G401 (cell line): ENCODE measurements around the gene SLC15A5. TPM values are rescaled to one million over a fixed set of nuclear protein-coding genes. Genes with fewer than 3 reads are reported as not detected.

Experiments
- DNase-seq: peaks from one replicate; pipeline ENCODE4 v3.0.0-alpha.2; 2015; ENCODE audit warnings: low spot score
- in situ Hi-C: cut with HindIII; loops from 2 replicates; pipeline ENCODE4 v1.10.0; 2016; ENCODE audit warnings: low sequenced_read_pairs, mixed read lengths
- total RNA-seq: library from RNA; depleted of rRNA; stranded (reverse); fragments of >200 nt; shearing (Covaris generic); gene quantifications from 2 replicates; pipeline ENCODE4 v1.2.3, GENCODE V29; 2014

Gene SLC15A5
- total RNA-seq, 1 experiment from 2014 or later = not detected

- DNase-seq = peak; percentile 68
- in situ Hi-C loops = no loop called here
These were observed 7.5 kb downstream of the SLC15A5 start for GRCh38 chr12:16269946-16270345.

- in situ Hi-C loops = no loop called here
- DNase-seq = no peak
These were observed 11.4 kb downstream of the SLC15A5 start for GRCh38 chr12:16266085-16266484.

GRCh38 chr12:16261944-16262475 is 15.5 kb downstream of the SLC15A5 start:
- in situ Hi-C loops = no loop called here

GRCh38 chr12:16260206-16260605 is 17.3 kb downstream of the SLC15A5 start:
- in situ Hi-C loops = no loop called here

More at GRCh38 chr12:16261944-16262475, 15.5 kb downstream of the SLC15A5 start:
- no peak for DNase-seq

GRCh38 chr12:16258963-16259362 is 18.5 kb downstream of the SLC15A5 start:
- no peak for DNase-seq
- in situ Hi-C loops = no loop called here

More at GRCh38 chr12:16260206-16260605, 17.3 kb downstream of the SLC15A5 start:
- no peak for DNase-seq

GRCh38 chr12:16246264-16246663 is 31.2 kb downstream of the SLC15A5 start:
- in situ Hi-C loops = no loop called here
- DNase-seq = no peak

- DNase-seq = no peak
- in situ Hi-C loops = no loop called here
These were observed 32.3 kb downstream of the SLC15A5 start for GRCh38 chr12:16245209-16245608.

GRCh38 chr12:16243487-16244412 is 33.7 kb downstream of the SLC15A5 start:
- in situ Hi-C loops = no loop called here
- DNase-seq = no peak

- no peak for DNase-seq
- in situ Hi-C loops = no loop called here
These were observed 36.1 kb downstream of the SLC15A5 start for GRCh38 chr12:16241346-16241745.

GRCh38 chr12:16238661-16239060 is 38.8 kb downstream of the SLC15A5 start:
- in situ Hi-C loops = no loop called here
- DNase-seq = no peak

GRCh38 chr12:16229676-16230075 is 47.8 kb downstream of the SLC15A5 start:
- in situ Hi-C loops = no loop called here
- no peak for DNase-seq

- no peak for DNase-seq
- in situ Hi-C loops = no loop called here
These were observed 49.4 kb downstream of the SLC15A5 start for GRCh38 chr12:16228067-16228466.

- no peak for DNase-seq
- in situ Hi-C loops = no loop called here
These were observed 51.8 kb downstream of the SLC15A5 start for GRCh38 chr12:16225692-16226091.

GRCh38 chr12:16224196-16224595 is 53.3 kb downstream of the SLC15A5 start:
- in situ Hi-C loops = no loop called here
- DNase-seq = no peak

GRCh38 chr12:16221776-16222175 is 55.7 kb downstream of the SLC15A5 start:
- in situ Hi-C loops = no loop called here
- DNase-seq = no peak

- in situ Hi-C loops = no loop called here
- no peak for DNase-seq
These were observed 57.4 kb downstream of the SLC15A5 start for GRCh38 chr12:16220120-16220519.

- DNase-seq = no peak
- in situ Hi-C loops = no loop called here
These were observed 58.3 kb downstream of the SLC15A5 start for GRCh38 chr12:16218934-16219751.

GRCh38 chr12:16218234-16218633 is 59.3 kb downstream of the SLC15A5 start:
- DNase-seq = no peak

GRCh38 chr12:16211731-16212130 is 65.8 kb downstream of the SLC15A5 start:
- DNase-seq = no peak
- in situ Hi-C loops = no loop called here

More at GRCh38 chr12:16218234-16218633, 59.3 kb downstream of the SLC15A5 start:
- in situ Hi-C loops = no loop called here

- in situ Hi-C loops = no loop called here
- DNase-seq = no peak
These were observed 78.6 kb downstream of the SLC15A5 start for GRCh38 chr12:16198884-16199283.
